Parathyroid adenoma (tissue), 2 donors: ENCODE data around the gene SLC26A11.
A peak's percentile ranks its signal among the peaks of the same experiment; 100 is the strongest.

Source experiments
- H2AFZ ChIP-seq: fragments of 300-600 bp; sonication (generic); one replicate; pipeline ENCODE4 v1.7.0; 2017; ENCODE audit warnings: antibody characterized with exemption, mild to moderate bottlenecking
- H3K27ac ChIP-seq: fragments of 300-600 bp; sonication (generic); one replicate; pipeline ENCODE4 v1.7.0; 2017
- H3K27me3 ChIP-seq: fragments of 300-600 bp; sonication (generic); one replicate; pipeline ENCODE4 v1.7.0; 2017; ENCODE audit warnings: low read length; ENCODE audit not compliant: control insufficient read depth, insufficient read depth
- H3K36me3 ChIP-seq: fragments of 300-600 bp; sonication (generic); one replicate; pipeline ENCODE4 v1.7.0; 2017; ENCODE audit warnings: low read length; ENCODE audit not compliant: control insufficient read depth, insufficient read depth
- H3K4me1 ChIP-seq: fragments of 300-600 bp; sonication (generic); one replicate; pipeline ENCODE4 v1.7.0; 2017; ENCODE audit warnings: control low read depth
- H3K4me2 ChIP-seq: fragments of 300-600 bp; sonication (generic); one replicate; pipeline ENCODE4 v1.7.0; 2017; ENCODE audit warnings: low read length
- H3K4me3 ChIP-seq: fragments of 300-600 bp; sonication (generic); one replicate; pipeline ENCODE4 v1.7.0; 2017; ENCODE audit warnings: low read depth, low read length
- H3K79me2 ChIP-seq: fragments of 300-600 bp; sonication (generic); one replicate; pipeline ENCODE4 v1.7.0; 2017; ENCODE audit warnings: control low read depth
- H3K9ac ChIP-seq: fragments of 300-600 bp; sonication (generic); one replicate; pipeline ENCODE4 v1.7.0; 2017; ENCODE audit warnings: mild to moderate bottlenecking
- H3K9me3 ChIP-seq: fragments of 300-600 bp; sonication (generic); one replicate; pipeline ENCODE4 v1.7.0; 2017; ENCODE audit warnings: low read length; ENCODE audit not compliant: control insufficient read depth
- CTCF ChIP-seq: fragments of 300-600 bp; sonication (generic); IDR thresholded peaks from one replicate; pipeline ENCODE4 v1.7.0; 2017; ENCODE audit warnings: antibody characterized with exemption, mild to moderate bottlenecking
- donor health status: primary hyperparathyroidism.

Gene SLC26A11

GRCh38 chr17:80220054-80220735 is at the start of gene SLC26A11, which contains the start of gene SGSH:
SLC26A11 (plus strand) TSS chr17:80220427; CDS start chr17:80221561, 1,134 bp downstream.
SGSH (minus strand) TSS chr17:80220333; CDS start chr17:80220313, 20 bp downstream.
- peak; percentile 6 for TF ChIP-seq CTCF
- Histone ChIP-seq H3K4me2 (peak within 1 kb of the TSS; percentile 79), H3K27me3 (no peaks in the 10 kb centered on the region), H3K9ac (peak within 1 kb of the TSS; percentile 89), H3K4me3 (peak within 1 kb of the TSS; percentile 87), H2AFZ (peak within 1 kb of the TSS; percentile 97), H3K9me3 (no peaks in the 10 kb centered on the region), H3K36me3 (no peaks in the 10 kb centered on the region), H3K79me2 (peaks cover 8% of the 10 kb centered on the region), H3K4me1 (peaks cover 12% of the 10 kb centered on the region), H3K27ac (peak within 1 kb of the TSS; percentile 67)

- TF ChIP-seq CTCF, result no peak
- Histone ChIP-seq H3K27ac (no peak overlapping the region), H3K9ac (no peak overlapping the region), H3K9me3 (no peaks in the 10 kb centered on the region), H3K36me3 (no peaks in the 10 kb centered on the region), H3K4me2 (no peak overlapping the region), H2AFZ (no peak overlapping the region), H3K4me1 (no peaks in the 10 kb centered on the region), H3K27me3 (no peaks in the 10 kb centered on the region), H3K4me3 (no peak overlapping the region), H3K79me2 (no peaks in the 10 kb centered on the region)
These were observed 48.5 kb upstream of the SLC26A11 start for GRCh38 chr17:80171681-80172080.

GRCh38 chr17:80173126-80173525 is 47.1 kb upstream of the SLC26A11 start:
- Histone ChIP-seq H3K79me2 (no peaks in the 10 kb centered on the region), H3K27ac (no peak overlapping the region), H3K4me2 (no peak overlapping the region), H2AFZ (no peak overlapping the region), H3K36me3 (no peaks in the 10 kb centered on the region), H3K27me3 (no peaks in the 10 kb centered on the region), H3K4me3 (no peak overlapping the region), H3K4me1 (no peaks in the 10 kb centered on the region), H3K9ac (no peak overlapping the region), H3K9me3 (no peaks in the 10 kb centered on the region)
- TF ChIP-seq CTCF, result no peak

- H3K36me3 ChIP-seq, result no peaks in the 10 kb centered on the region
- TF ChIP-seq CTCF, result no peak
- H3K9me3 ChIP-seq, result no peaks in the 10 kb centered on the region
- no peaks in the 10 kb centered on the region for H3K4me1 ChIP-seq
- no peaks in the 10 kb centered on the region for H3K27me3 ChIP-seq
- H3K4me3 ChIP-seq, result no peak overlapping the region
- H3K9ac ChIP-seq, result no peak overlapping the region
- H3K79me2 ChIP-seq, result no peaks in the 10 kb centered on the region
- H3K27ac ChIP-seq, result no peak overlapping the region
- H3K4me2 ChIP-seq, result no peak overlapping the region
- no peak overlapping the region for H2AFZ ChIP-seq
These were observed 46.3 kb upstream of the SLC26A11 start for GRCh38 chr17:80173916-80174315.

- Histone ChIP-seq H3K9ac (no peak overlapping the region), H3K4me2 (no peak overlapping the region), H3K9me3 (no peaks in the 10 kb centered on the region), H3K27me3 (no peaks in the 10 kb centered on the region), H3K27ac (no peak overlapping the region), H3K4me3 (no peak overlapping the region), H2AFZ (no peak overlapping the region), H3K4me1 (no peaks in the 10 kb centered on the region), H3K36me3 (no peaks in the 10 kb centered on the region), H3K79me2 (no peaks in the 10 kb centered on the region)
- no peak for TF ChIP-seq CTCF
These were observed 43.5 kb upstream of the SLC26A11 start for GRCh38 chr17:80176757-80177156.
